Left ventricle myocardium inferior (tissue), 1 donor: Measurements from ENCODE around the gene TAC4. TPM values are rescaled to one million over a fixed set of nuclear protein-coding genes. Genes with fewer than 3 reads are reported as not detected.

Experiments used
- DNase-seq: peaks from one replicate; pipeline ENCODE4 v3.0.0-alpha.2; 2020
- H3K27ac ChIP-seq: fragments of 200-600 bp; replicated peaks from 2 replicates; pipeline ENCODE4 v1.8.0; 2021
- H3K27me3 ChIP-seq: fragments of 200-600 bp; 2 replicates; pipeline ENCODE4 v1.8.0; 2021; ENCODE audit warnings: low read depth
- H3K36me3 ChIP-seq: fragments of 200-600 bp; 2 replicates; pipeline ENCODE4 v1.8.0; 2021
- H3K4me1 ChIP-seq: fragments of 200-600 bp; 2 replicates; pipeline ENCODE4 v1.8.0; 2021
- H3K4me3 ChIP-seq: fragments of 200-600 bp; 2 replicates; pipeline ENCODE4 v1.8.0; 2021; ENCODE audit warnings: mild to moderate bottlenecking, moderate library complexity
- H3K9me3 ChIP-seq: fragments of 200-600 bp; replicated peaks from 2 replicates; pipeline ENCODE4 v1.8.0; 2021
- intact Hi-C: fragments of 100-400 bp; cut with micrococcal nuclease; formaldehyde crosslinking; loops from one replicate; pipeline ENCODE4 v1.11.0; 2022
- total RNA-seq: library from RNA; stranded (reverse); fragmentation: NEBNext Ultra II Directional; extraction: Animal tissue kit (Norgen Biotek cat#: 25700); gene quantifications from one replicate; pipeline ENCODE4 v1.2.1, GENCODE V29; 2021
- TF ChIP-seq, protein P1 (sequence below): fragments of 200-600 bp; IDR thresholded peaks from 2 replicates; pipeline ENCODE4 v1.8.0; 2021; ENCODE audit warnings: antibody characterized with exemption, mild to moderate bottlenecking, borderline replicate concordance
- donor health status: DM: no; HTN: yes; CAD: no; lungs with severe emphysema.

Gene TAC4
- total RNA-seq, 1 donor from 2014 or later: 0.44 TPM

DNA sequence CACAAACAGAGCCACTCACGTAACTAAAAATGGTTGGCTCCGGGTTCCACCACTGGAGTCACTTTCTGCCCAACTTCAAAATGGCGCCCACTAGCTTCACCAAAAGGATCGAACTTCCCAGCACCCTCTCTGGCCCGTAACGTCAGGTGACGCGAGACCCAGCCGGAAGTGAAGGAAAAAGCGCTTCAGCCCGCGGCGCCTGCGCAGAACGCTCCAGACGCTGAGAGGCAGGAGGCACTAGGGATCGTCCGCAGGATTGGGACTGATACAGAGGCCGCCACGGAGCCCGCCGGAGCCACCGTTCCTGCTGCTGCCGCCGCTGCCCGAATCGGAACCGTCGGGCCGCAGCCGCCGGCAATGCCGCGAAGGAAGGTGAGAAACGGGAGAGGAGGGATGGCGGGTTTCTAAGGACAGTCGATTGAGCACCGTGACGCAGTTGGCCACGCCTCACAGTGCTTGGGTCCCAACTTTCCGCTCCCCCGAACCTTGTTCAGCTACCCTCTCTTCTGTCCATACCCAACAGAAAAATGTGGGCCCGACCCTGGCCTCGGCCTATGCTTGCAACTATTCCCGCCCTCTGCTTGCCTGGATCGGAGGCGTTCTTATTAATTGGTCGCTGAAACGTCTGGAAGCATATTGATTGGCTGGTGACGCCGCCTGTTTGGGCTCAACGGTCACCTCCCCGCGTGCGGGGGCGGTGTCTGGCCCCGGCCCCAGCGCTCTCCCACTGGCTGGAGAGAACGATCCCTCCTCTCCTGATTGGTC lies 59.2 kb downstream of the TAC4 start, which contains the start of gene KAT7:
Gene KAT7 (plus strand): TSS at position 204 of the 765 bp plus-strand sequence. CDS start 154 bp downstream, at position 358.
- peaks cover 76% of the 10 kb centered on the region for H3K4me1 ChIP-seq
- TF ChIP-seq, protein P1, sequence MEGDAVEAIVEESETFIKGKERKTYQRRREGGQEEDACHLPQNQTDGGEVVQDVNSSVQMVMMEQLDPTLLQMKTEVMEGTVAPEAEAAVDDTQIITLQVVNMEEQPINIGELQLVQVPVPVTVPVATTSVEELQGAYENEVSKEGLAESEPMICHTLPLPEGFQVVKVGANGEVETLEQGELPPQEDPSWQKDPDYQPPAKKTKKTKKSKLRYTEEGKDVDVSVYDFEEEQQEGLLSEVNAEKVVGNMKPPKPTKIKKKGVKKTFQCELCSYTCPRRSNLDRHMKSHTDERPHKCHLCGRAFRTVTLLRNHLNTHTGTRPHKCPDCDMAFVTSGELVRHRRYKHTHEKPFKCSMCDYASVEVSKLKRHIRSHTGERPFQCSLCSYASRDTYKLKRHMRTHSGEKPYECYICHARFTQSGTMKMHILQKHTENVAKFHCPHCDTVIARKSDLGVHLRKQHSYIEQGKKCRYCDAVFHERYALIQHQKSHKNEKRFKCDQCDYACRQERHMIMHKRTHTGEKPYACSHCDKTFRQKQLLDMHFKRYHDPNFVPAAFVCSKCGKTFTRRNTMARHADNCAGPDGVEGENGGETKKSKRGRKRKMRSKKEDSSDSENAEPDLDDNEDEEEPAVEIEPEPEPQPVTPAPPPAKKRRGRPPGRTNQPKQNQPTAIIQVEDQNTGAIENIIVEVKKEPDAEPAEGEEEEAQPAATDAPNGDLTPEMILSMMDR: no peak
- H3K27me3 ChIP-seq: no peaks in the 10 kb centered on the region
- DNase-seq: peak; percentile 99
- H3K36me3 ChIP-seq: peaks cover 28% of the 10 kb centered on the region
- intact Hi-C loops: loop anchor here (10.0 kb wide), 1 partner anchor 224 kb away; no protein-coding TSS in a partner anchor
- peak within 1 kb of the TSS; percentile 96 for H3K4me3 ChIP-seq
- H3K27ac ChIP-seq: peak within 1 kb of the TSS; percentile 100
- H3K9me3 ChIP-seq: no peaks in the 10 kb centered on the region

Other genes with a start within 250 kb of the TAC4 start
- gene SPOP, start 170.0 kb downstream of the TAC4 start, total RNA-seq: 66.9 TPM
- 53.4 TPM for gene SLC35B1, start 140.1 kb downstream of the TAC4 start, total RNA-seq
- 12.8 TPM for gene FAM117A, start 83.9 kb downstream of the TAC4 start, total RNA-seq
- 52.6 TPM for gene KAT7, start 59.4 kb downstream of the TAC4 start, total RNA-seq
- not detected for gene DLX4, start 121.1 kb upstream of the TAC4 start, total RNA-seq
- not detected for gene DLX3, start 147.2 kb upstream of the TAC4 start, total RNA-seq
- gene ITGA3, start 208.0 kb upstream of the TAC4 start, total RNA-seq: 17.0 TPM
- gene PDK2, start 247.3 kb upstream of the TAC4 start, total RNA-seq: 206 TPM